Activated CD4-positive, alpha-beta T cell treated with anti-CD3 and anti-CD28 coated beads, Interleukin-2, amount 50 U/mL, for 4 hours (primary cell): ENCODE data around the gene ANAPC2.

Source experiments
- DNase-seq, 2 experiments: peaks; one replicate each; pipeline ENCODE4 v3.0.0-alpha.2; 2020

ANAPC2 gene

DNA sequence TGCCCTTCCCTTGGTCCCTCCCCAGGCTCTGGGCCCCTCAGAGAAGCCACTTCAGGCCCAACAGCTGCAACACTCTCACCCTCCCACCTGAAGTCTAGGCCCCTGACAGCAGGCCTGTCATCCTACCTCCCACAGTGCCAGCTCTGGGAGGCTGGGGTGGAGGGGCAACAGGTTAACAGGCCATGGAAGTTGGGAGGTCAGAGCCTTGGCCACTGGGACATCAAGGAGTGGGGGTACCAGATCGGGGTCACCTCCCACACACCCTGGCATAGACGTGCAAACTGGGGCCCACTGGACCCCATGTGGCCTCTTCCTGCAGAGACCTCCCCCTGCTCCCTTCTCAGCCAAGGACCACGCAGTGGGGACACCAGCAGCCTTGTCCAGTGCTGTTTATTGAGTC is 2.9 kb upstream of the ANAPC2 start:
- no peak for DNase-seq

DNA sequence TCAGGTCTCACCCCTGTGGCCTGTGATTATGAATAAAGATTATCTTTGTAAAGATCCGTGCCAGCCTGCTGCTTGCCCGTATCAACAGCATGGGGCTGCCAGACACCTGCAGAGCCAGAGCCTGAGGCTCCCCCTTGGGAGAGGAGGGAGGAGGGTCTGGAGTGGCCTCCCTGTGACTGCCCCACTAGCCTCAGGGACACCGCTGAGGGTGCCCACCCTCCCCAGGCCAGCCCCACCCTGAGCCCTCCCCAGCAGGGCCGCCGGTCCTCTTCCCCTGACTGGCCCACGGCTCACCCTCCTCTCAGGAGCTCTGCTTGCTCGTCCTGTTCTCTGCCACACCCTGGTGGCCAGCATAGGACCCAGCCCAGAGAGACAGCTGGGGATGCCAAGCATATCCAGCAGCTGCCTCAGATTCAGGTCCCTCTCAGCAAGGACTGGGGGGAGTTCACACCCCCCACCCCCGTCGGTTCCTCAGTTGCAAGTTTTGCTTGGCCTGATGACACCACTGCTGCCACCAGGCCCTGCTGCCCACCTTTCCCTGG is 2.0 kb upstream of the ANAPC2 start:
- DNase-seq: no peak

DNA sequence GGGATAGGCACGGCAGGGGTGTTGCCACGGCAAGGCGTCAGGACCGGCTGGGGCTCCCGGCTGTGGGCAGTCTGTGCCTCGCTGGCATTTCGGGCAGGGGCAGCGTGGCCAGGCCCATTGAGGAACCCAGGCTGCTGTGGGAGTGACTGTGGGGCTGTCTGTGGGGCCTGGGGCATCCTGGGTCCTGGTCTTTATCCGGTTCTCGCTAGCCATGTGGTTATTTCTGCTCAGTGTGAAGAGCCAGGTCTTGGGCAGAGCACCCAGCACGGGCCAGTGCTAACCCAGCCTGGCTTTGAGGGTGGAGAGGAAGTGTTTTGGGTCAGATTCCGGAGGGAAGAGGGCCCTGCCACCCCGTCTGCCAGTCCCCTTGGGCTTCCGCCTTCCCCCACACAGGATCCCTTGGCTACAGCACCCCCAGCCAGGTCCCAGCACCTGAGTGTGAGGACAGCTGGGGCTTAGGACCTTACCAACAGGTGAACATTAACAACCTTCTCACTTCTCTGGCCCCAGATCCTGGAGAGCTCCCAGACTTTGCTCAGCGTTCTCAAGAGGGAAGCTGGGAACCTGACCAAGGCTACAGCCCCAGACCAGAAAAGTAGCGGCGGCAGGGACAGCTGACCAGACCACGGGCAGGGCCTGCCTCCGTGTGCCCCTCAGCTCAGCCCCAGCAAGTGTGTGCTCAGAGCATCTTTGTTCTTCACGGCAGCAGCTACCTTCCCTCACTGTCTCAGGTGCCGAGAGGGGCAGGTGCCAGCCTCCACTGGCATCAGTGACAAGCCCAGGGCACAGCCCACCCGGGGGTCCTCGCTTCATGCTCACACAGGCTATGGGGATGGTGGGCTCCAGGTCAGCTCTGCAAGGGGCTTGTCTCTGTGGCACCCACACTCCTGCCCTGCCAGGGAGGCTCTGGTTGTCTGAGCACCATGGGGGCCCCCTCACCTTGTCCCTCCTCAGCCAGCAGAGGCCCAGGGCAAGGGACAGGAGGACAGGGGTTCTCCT is 1.2 kb upstream of the ANAPC2 start:
- no peak for DNase-seq

GRCh38 chr9:137188086-137188489 is 272 bp downstream of the ANAPC2 start:
- no peak for DNase-seq

GRCh38 chr9:137187386-137187785 is 974 bp downstream of the ANAPC2 start:
- DNase-seq: no peak

DNA sequence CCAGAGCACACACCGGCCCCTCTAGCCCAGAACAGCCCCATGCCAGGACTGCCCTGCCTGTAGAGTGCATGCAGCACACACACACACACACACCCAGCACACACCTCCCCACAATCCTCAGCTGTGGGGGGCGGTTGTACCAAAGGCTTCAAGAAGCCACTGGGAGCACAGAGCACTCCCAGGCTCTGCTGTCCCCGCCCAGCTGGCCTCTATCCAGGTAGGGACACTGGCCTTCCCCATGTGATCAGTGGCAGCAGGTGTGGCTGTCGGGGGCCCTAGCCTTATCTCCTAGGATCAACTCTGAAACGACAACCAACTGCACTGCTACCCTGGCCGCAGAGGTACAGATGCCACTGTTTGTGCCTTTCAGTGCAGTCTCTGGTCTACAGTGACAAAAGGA is 2.0 kb downstream of the ANAPC2 start:
- DNase-seq: no peak

GRCh38 chr9:137185921-137186320 is 2.4 kb downstream of the ANAPC2 start:
- no peak for DNase-seq

DNA sequence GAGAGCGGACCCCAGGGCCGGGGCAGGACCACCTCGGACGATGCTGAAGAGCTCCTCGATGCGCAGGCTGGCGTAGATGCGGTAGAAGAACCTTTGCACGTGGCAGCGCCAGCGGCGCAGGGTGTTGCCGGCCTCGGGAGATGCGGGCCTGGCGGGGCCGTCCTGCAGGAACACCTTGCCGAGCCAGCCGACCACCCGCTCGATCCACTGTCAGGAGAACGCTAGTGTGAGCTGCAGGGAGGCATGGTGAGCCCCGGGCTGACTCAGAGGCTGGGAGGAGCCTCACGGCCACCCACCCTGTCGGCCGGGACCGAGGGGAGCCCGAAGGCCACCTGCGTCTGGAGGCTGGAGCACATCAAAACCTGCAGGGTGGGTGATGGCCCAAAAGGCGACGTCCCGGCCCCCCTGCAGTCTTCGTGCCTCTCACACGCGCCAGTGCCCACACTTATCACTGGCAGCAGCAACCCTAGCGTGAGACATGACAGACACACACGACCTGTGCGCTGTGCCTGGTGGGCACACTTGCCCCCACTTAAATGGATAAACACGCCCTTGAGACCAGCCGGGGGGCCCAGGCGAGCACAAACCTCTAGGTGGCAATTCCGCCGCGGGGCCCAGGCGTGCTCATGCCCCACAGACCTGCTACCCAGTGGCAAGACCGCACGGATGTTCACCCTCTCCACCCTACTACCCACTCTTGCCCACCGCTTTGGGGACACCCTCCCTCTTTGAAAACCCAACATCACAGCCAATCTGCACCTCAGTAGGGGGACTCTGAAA is 3.3 kb downstream of the ANAPC2 start:
- no peak for DNase-seq

DNA sequence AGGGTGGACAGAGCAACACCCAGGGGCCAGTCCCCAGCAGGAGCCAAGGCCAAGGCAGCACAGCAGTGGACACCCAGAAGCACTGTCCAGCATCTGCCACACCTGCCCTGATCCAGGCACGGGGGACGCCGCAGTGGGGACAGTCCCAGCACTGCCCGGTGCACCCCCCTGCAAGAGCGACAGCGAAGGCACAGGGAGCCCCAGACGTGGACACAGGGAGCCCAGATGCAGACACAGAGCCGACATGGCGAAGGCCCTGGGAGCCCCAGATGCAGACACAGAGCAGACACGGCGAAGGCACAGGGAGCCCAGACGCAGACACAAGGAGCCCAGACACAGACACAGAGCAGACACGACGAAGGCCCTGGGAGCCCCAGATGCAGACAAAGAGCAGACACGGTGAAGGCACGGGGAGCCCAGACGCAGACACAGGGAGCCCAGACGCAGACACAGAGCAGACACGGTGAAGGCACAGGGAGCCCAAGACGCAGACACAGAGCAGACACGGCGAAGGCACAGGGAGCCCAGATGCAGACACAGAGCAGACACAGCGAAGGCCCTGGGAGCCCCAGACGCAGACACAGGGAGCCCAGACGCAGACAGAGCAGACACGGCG is 4.3 kb downstream of the ANAPC2 start:
- no peak for DNase-seq

- no peak for DNase-seq
Measured at GRCh38 chr9:137182836-137183235, 5.5 kb downstream of the ANAPC2 start.

DNA sequence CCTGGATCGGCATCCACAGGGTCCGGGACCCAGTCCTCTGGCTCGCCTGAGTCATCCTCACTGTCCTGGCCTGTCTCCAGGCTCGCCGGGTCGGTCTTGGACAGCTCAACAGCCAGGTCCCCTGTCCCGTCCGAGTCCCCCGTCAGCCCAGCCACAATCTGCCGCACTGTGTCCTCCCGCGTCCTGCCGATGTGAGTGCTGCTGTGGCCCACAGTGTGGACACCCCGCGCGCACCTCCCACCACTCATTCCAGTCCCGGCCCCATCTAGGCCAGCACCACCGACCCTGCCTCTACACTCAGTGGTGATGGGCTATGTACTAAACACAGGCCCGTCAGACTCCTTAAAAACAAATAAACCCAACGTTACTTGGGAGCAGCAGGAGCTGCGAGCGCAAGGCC is 6.7 kb downstream of the ANAPC2 start:
- no peak for DNase-seq

GRCh38 chr9:137180491-137180890 is 7.9 kb downstream of the ANAPC2 start:
- DNase-seq: no peak

GRCh38 chr9:137179761-137180160 is 8.6 kb downstream of the ANAPC2 start:
- no peak for DNase-seq

DNA sequence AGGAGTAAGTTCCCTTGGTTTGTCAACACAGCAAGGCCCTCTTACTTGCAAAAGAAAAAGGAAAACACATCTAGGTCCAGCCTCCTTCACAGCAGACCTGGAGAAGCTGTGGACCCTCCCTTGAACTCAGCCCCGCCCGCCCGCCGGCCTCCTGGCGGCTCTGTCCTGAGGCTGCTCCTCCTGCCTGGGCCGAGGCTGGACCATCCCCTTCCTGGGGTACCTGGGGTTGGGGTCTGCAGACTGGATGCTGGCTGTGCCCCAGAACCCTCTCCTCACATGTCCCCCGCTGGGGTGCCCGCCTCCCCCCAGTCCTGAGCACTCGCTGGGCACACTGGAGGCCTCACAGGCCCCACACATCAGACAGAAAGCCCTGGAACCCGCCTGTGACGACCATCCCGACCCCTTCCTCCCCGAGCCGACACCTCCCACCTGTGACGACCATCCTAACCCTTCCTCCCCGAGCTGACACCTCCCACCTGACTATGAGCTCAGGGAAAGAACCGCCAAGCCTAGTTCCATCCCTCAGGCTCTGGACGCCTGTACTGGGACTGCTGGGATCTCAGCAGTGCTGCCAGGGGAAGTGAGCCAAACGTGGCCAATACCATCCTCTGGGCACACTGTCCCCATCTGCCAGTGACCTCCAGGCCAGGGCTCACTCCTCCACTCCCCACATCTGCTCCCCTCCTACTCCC is 9.3 kb downstream of the ANAPC2 start:
- no peak for DNase-seq

- no peak for DNase-seq
Measured at GRCh38 chr9:137178201-137178938, 10.0 kb downstream of the ANAPC2 start.

DNA sequence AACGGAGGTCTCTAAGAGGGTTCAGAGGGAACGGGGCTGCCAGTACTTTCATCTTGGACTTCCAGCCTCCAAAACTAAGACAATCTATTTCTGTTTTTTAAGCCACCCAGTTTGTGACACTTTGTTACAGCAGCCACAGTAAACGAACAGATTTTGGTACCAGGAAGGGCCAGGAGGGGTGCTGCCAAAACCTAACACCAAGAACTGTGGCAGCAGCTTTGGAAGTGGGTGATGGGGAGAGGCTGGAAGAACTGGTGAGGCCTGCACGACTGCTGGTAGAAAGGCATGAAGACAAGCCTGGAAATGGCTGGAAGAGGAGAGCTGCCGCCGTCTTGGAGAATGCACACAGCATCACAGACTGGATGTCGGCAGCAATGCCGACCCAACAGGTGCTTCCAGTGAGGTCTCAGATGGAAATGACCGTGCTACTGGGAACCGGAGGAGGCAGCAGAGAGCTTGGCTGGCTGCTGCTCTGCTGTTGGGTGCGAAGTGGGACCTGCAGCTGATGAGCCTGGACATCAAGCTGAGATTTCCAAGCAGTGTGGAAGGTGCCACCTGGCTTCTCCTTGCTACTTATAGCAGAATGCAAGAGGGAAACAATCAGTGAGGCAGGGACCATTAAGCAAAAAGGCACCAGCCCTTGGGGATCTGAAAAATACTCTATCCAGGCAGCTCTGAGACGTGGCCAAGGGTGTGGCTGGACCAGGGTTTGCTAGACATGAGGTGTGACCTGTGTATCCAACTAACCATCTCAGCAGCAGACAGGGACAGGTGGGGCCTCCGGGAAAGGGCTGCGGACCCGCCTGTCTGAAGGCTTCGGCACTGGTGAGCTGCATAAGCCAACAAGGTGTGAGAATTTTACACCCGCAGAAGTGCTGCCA is 11.8 kb downstream of the ANAPC2 start:
- peak in 1 of 2 experiments; percentile 9 for DNase-seq

DNA sequence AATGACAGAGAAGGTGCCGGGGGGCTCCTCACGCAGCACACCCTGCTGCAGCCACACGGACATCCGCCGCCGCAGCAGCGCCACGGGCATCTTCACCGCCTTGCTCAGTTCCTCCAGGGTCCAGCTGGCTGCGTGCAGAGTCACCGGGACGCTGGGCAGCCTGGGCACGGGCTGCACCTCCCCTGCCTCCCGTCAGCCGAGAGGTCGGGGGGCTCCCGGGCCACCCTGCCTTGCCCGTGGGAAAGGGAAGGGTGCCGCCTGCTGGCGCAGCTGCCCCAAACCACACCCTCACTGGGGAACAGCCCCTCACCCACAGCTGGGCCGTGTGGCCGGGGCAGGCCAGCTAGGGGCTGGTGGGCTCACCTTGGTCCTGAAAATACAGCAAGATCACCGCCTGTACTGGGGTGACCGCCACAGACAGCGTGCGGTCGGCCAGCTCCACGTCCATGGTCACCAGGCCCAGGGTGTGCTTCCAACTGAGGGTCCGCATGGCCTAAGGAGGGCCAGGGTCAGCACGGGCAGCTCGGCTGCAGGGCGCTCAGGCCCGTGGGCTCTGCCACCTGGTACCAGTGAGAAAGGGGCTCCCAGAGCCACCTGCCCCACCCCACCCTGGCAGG is 12.9 kb downstream of the ANAPC2 start:
- no peak for DNase-seq

DNA sequence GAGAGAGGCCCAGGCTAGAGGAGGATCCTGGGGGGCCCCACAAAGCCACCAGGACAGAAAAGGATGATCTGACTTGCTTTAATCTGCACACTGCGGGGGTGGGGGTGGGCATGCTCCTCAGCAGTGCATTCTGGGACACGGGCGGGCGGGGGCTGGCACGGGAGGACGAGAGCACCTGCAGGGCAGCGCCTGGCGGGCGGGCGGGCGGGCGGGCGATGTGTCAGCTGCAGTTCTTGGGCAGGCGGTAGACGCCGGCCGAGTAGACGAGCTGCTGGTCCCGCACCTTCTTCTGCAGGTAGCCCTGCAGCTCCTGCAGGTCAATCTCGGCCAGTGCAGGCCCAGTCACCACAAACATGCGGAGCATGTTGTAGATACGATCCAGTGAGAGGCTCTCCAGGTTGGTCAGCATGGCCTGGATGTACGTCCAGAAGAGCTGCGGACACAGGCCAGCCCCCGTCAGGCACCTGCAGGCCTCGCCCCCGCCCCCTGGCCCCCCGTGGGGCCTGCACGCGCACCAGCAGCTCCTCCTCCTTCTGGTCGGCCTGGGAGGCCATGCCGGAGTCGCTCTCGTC is 13.6 kb downstream of the ANAPC2 start:
- DNase-seq: peak in 1 of 2 experiments; percentile 15

DNA sequence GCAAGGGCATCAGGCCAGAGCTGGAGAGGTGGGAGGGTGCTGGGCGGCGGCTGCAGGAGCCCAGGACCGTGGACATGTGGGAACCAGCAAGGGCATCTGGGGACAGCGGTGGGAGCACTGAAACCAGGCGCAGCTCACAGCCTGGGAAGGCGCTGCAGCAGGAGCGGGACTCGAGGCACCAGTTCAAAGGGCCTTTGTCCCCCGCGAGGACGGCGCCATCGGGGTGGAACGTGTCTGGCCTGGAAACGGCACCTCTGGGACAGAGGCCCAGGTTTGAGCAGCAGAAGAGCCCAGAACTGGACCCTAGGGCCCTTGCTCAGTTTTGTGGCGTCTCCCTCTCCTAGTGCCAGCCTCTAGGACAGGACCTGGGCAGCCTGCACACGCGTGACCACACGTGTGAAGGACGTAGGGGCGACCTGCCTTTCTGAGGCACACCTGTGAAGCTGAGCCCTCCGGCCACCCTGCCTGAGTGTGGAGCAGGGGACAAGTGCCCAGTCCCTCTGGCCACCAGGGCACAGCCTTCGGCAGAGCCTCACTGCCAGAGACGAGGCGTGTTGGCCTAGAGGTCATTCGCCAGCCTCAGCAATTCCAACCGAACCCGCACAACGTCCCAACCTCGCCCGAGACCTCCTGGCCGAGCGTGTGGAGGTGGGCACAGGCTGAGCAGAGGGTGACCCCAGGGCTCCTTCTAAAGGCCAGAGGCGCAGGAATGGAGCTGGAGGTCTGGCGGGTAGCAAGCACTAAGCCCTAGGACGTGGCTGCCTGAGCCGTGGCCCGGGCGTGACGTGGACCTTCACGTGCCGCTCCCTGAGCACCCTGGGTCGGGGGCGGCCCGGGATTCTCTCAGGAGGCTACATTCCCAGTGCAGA is 14.3 kb downstream of the ANAPC2 start:
- no peak for DNase-seq
